H1 (cell line): Measurements from ENCODE around the gene PCNX4. TPM values are rescaled to one million over a fixed set of nuclear protein-coding genes. Genes with fewer than 3 reads are reported as not detected.

Source experiments
- CTCF ChIA-PET: fragments of 300-600 bp; sonication (Branson Sonifier 250); formaldehyde crosslinking; loops from one replicate; lab custom pipeline; 2021; ENCODE audit not compliant: partially characterized antibody; lab: Charles Lee
- POLR2A ChIA-PET: fragments of 300-600 bp; sonication (Branson Sonifier 250); formaldehyde crosslinking; loops from one replicate; lab custom pipeline; 2021; ENCODE audit warnings: inconsistent platforms; ENCODE audit not compliant: partially characterized antibody; lab: Charles Lee
- DNase-seq, 2 experiments: peaks; one replicate each; pipeline versions ENCODE4 v3.0.0 to v3.0.0-alpha.2; 2010 to 2022; ENCODE audit warnings: low spot score in 2 of 2, low read depth in 1 of 2, mixed read lengths in 1 of 2
- FAIRE-seq: peaks from 2 replicates; lab custom pipeline; 2011; peaks lifted over from hg19 to GRCh38; lab: Jason Lieb, UNC
- H2AFZ ChIP-seq: 2 replicates; pipeline ENCODE4 v1.8.1; 2012; ENCODE audit warnings: low read length, inconsistent platforms
- H2AK5ac ChIP-seq: 2 replicates; pipeline ENCODE4 v1.6.1; 2013; ENCODE audit warnings: low read depth, low read length
- H2BK120ac ChIP-seq: replicated peaks from 2 replicates; pipeline ENCODE3; 2013; ENCODE audit warnings: low read depth, low read length, inconsistent platforms
- H2BK12ac ChIP-seq: 2 replicates; pipeline ENCODE4 v1.6.1; 2013; ENCODE audit warnings: low read depth, low read length
- H2BK15ac ChIP-seq: 2 replicates; pipeline ENCODE4 v1.6.1; 2013; ENCODE audit warnings: low read length
- H2BK20ac ChIP-seq: 2 replicates; pipeline ENCODE4 v1.6.1; 2013; ENCODE audit warnings: low read length
- H2BK5ac ChIP-seq: 2 replicates; pipeline ENCODE4 v1.6.1; 2013; ENCODE audit warnings: low read depth, low read length
- H3K14ac ChIP-seq: 2 replicates; pipeline ENCODE4 v1.6.1; 2013; ENCODE audit warnings: inconsistent platforms; ENCODE audit not compliant: insufficient read length
- H3K18ac ChIP-seq: 2 replicates; pipeline ENCODE4 v1.6.1; 2013; ENCODE audit warnings: low read length; ENCODE audit errors: extremely low read depth
- H3K23ac ChIP-seq: 2 replicates; pipeline ENCODE4 v1.6.1; 2013; ENCODE audit warnings: inconsistent platforms; ENCODE audit not compliant: insufficient read length
- H3K23me2 ChIP-seq: 2 replicates; pipeline ENCODE4 v1.6.1; 2013; ENCODE audit warnings: low read depth, low read length
- H3K27ac ChIP-seq: 2 replicates; pipeline ENCODE4 v1.6.1; 2011; ENCODE audit warnings: low read depth, low read length, inconsistent platforms
- H3K27me3 ChIP-seq, 4 experiments: replicated peaks in 1 of 4; 1 replicate in 1 of 4; 2 replicates in 3 of 4; pipeline versions ENCODE4 v1.6.1 to v1.8.1; 2011 to 2013; ENCODE audit warnings: low read length in 3 of 4, mild to moderate bottlenecking in 3 of 4, inconsistent platforms in 2 of 4, mixed read lengths in 2 of 4, moderate library complexity in 1 of 4; ENCODE audit not compliant: control insufficient read depth in 3 of 4, insufficient read depth in 3 of 4; ENCODE audit errors: extremely low read depth in 1 of 4
- H3K36me3 ChIP-seq, 4 experiments: 2 replicates each; pipeline versions ENCODE4 v1.6.1 to v1.8.1; 2011 to 2013; ENCODE audit warnings: mild to moderate bottlenecking in 4 of 4, low read length in 3 of 4, moderate library complexity in 2 of 4, control low read depth in 1 of 4, inconsistent platforms in 1 of 4; ENCODE audit not compliant: insufficient read depth in 4 of 4, control insufficient read depth in 2 of 4
- H3K4ac ChIP-seq: replicated peaks from 2 replicates; pipeline ENCODE3; 2013; ENCODE audit warnings: low read length, low read depth, mixed read lengths, inconsistent platforms; ENCODE audit not compliant: insufficient read length
- H3K4me1 ChIP-seq, 4 experiments: replicated peaks in 1 of 4; 1 replicate in 1 of 4; 2 replicates in 3 of 4; pipeline versions ENCODE4 v1.6.1 to v1.8.1; 2011 to 2013; ENCODE audit warnings: low read length in 3 of 4, inconsistent platforms in 2 of 4, mixed read lengths in 1 of 4; ENCODE audit not compliant: insufficient read depth in 4 of 4, control insufficient read depth in 3 of 4
- H3K4me2 ChIP-seq, 2 experiments: 2 replicates each; pipeline versions ENCODE4 v1.6.1 to v1.8.1; 2011 to 2013; ENCODE audit warnings: low read depth in 2 of 2, low read length in 2 of 2, control low read depth in 1 of 2, inconsistent platforms in 1 of 2, mild to moderate bottlenecking in 1 of 2; ENCODE audit not compliant: insufficient read depth in 1 of 2
- H3K4me3 ChIP-seq, 4 experiments: fragments of 200-600, 300-600 bp in 1 of 4; sonication (generic), shearing (Covaris generic), sonication (Bioruptor Twin) in 1 of 4; 2 replicates each; pipeline versions ENCODE4 v1.5.1 to v1.8.1; 2011 to 2016; ENCODE audit warnings: low read length in 4 of 4, low read depth in 3 of 4, control low read depth in 2 of 4, inconsistent platforms in 2 of 4, mild to moderate bottlenecking in 2 of 4, mixed read lengths in 1 of 4, moderate library complexity in 1 of 4; ENCODE audit not compliant: insufficient read depth in 2 of 4; ENCODE audit errors: extremely low read depth in 1 of 4
- H3K56ac ChIP-seq: replicated peaks from 2 replicates; pipeline ENCODE3; 2013; ENCODE audit warnings: low read depth, mild to moderate bottlenecking, mixed read lengths, low read length, inconsistent platforms; ENCODE audit not compliant: insufficient read length
- H3K79me1 ChIP-seq: 2 replicates; pipeline ENCODE4 v1.6.1; 2013; ENCODE audit warnings: low read depth, low read length, control low read depth
- H3K79me2 ChIP-seq, 2 experiments: 2 replicates each; pipeline versions ENCODE4 v1.6.1 to v1.8.1; 2012 to 2013; ENCODE audit warnings: low read length in 2 of 2, mild to moderate bottlenecking in 2 of 2, inconsistent platforms in 1 of 2; ENCODE audit not compliant: insufficient read depth in 2 of 2, control insufficient read depth in 1 of 2
- H3K9ac ChIP-seq, 4 experiments: replicated peaks in 1 of 4; 1 replicate in 1 of 4; 2 replicates in 3 of 4; pipeline versions ENCODE4 v1.6.1 to v1.8.1; 2011 to 2013; ENCODE audit warnings: low read depth in 3 of 4, low read length in 3 of 4, control low read depth in 2 of 4, mild to moderate bottlenecking in 2 of 4, moderate library complexity in 2 of 4, inconsistent platforms in 1 of 4; ENCODE audit errors: extremely low read depth in 1 of 4
- H3K9me3 ChIP-seq, 2 experiments: 2 replicates each; pipeline versions ENCODE4 v1.6.1 to v1.8.1; 2012 to 2013; ENCODE audit warnings: mild to moderate bottlenecking in 2 of 2, moderate library complexity in 2 of 2, control low read depth in 1 of 2, inconsistent platforms in 1 of 2, low read depth in 1 of 2, low read length in 1 of 2, mixed read lengths in 1 of 2; ENCODE audit not compliant: insufficient read depth in 2 of 2
- H4K20me1 ChIP-seq, 2 experiments: replicated peaks in 1 of 2; 2 replicates each; pipeline versions ENCODE3 to v1.8.1; 2011 to 2013; ENCODE audit warnings: inconsistent platforms in 2 of 2, low read length in 2 of 2, mild to moderate bottlenecking in 1 of 2; ENCODE audit not compliant: insufficient read depth in 2 of 2, control insufficient read depth in 1 of 2
- H4K5ac ChIP-seq: 2 replicates; pipeline ENCODE4 v1.6.1; 2013; ENCODE audit warnings: low read length, low read depth, mixed read lengths, inconsistent platforms; ENCODE audit not compliant: insufficient read length
- H4K8ac ChIP-seq: 2 replicates; pipeline ENCODE4 v1.8.0; 2013; ENCODE audit warnings: mild to moderate bottlenecking, moderate library complexity, low read length, inconsistent platforms; ENCODE audit not compliant: insufficient read depth; ENCODE audit errors: extremely low read depth
- H4K91ac ChIP-seq: replicated peaks from 2 replicates; pipeline ENCODE3; 2013; ENCODE audit warnings: low read length, mixed read lengths, inconsistent platforms; ENCODE audit not compliant: insufficient read length
- BRCA1 ChIP-seq: IDR thresholded peaks from 2 replicates; pipeline ENCODE4 v1.6.1; 2012; ENCODE audit warnings: low read depth, low read length, improper control_type of control experiment
- E2F6 ChIP-seq: IDR thresholded peaks from 2 replicates; pipeline ENCODE4 v1.6.1; 2012; ENCODE audit warnings: inconsistent platforms
- EP300 ChIP-seq, 2 experiments: IDR thresholded peaks; 1 replicate in 1 of 2; 2 replicates in 1 of 2; pipeline ENCODE4 v1.6.1; 2011 to 2012; ENCODE audit warnings: low read depth in 2 of 2, low read length in 2 of 2, mild to moderate bottlenecking in 2 of 2, borderline replicate concordance in 1 of 2, inconsistent platforms in 1 of 2, moderate library complexity in 1 of 2
- GTF2F1 ChIP-seq: IDR thresholded peaks from 2 replicates; pipeline ENCODE4 v1.6.1; 2012; ENCODE audit warnings: low read depth, low read length, improper control_type of control experiment, borderline replicate concordance
- MAFK ChIP-seq: IDR thresholded peaks from 2 replicates; pipeline ENCODE4 v1.6.1; 2012; ENCODE audit warnings: low read depth, mild to moderate bottlenecking, improper control_type of control experiment, low read length
- NANOG ChIP-seq: IDR thresholded peaks from 2 replicates; pipeline ENCODE4 v1.6.1; 2011; ENCODE audit warnings: low read length, low read depth, mild to moderate bottlenecking, inconsistent platforms; ENCODE audit not compliant: insufficient read depth, poor library complexity, severe bottlenecking
- SIN3A ChIP-seq, 2 experiments: IDR thresholded peaks in 1 of 2; conservative IDR thresholded peaks in 1 of 2; 2 replicates each; pipeline ENCODE4 v1.6.1; 2011 to 2012; ENCODE audit warnings: low read length in 2 of 2, improper control_type of control experiment in 1 of 2, low read depth in 1 of 2, mild to moderate bottlenecking in 1 of 2
- SIX5 ChIP-seq: IDR thresholded peaks from 2 replicates; pipeline ENCODE4 v1.6.1; 2011; ENCODE audit warnings: mild to moderate bottlenecking, low read depth, low read length
- YY1 ChIP-seq: IDR thresholded peaks from 2 replicates; pipeline ENCODE4 v1.6.1; 2011; ENCODE audit warnings: low read depth, mild to moderate bottlenecking, low read length
- WGBS, 2 experiments: shearing (Covaris generic) in 1 of 2; methylation state at CpG; one replicate each; pipeline versions ENCODE4 v1.1.6 to v1.1.7; 2013 to 2015; ENCODE audit warnings: low lambda C conversion rate in 2 of 2, mixed read lengths in 2 of 2, inconsistent platforms in 1 of 2, low coverage in 1 of 2, missing lambda C conversion rate in 1 of 2; ENCODE audit not compliant: insufficient replicate concordance in 2 of 2, insufficient coverage in 1 of 2, insufficient read length in 1 of 2; ENCODE audit errors: extremely low coverage in 1 of 2, missing lambda C conversion rate in 1 of 2; 5-methylcytosine and 5-hydroxymethylcytosine counted together
- polyA plus RNA-seq, 7 experiments: library from polyadenylated mRNA; depleted of rRNA in 3 of 7; stranded (reverse) in 5 of 7; unstranded in 2 of 7; fragments of >200 nt in 5 of 7; fragments of 200-250 nt in 2 of 7; gene quantifications; 1 replicate in 5 of 7; 2 replicates in 1 of 7; 4 replicates in 1 of 7; pipeline versions ENCODE4 v1.2.1 to v1.2.3, GENCODE V29; 2011 to 2013; ENCODE audit warnings: missing spikeins in 2 of 7, mixed read lengths in 2 of 7
- total RNA-seq: library from RNA; stranded (reverse); fragmentation: NEBNext Ultra II Directional; extraction: Animal tissue kit (Norgen Biotek cat#: 25700); gene quantifications from 2 replicates; pipeline ENCODE4 v1.2.1, GENCODE V29; 2021

Gene PCNX4
- total and polyA plus RNA-seq, 2 of the 8 experiments (the other 6 are each of a cell fraction or from before 2014, with no cell fraction given) = 28.4 to 35.5 TPM

GRCh38 chr14:60169722-60170121, 78.0 kb downstream of the PCNX4 start:
- no peak overlapping the region for H2AK5ac ChIP-seq
- 83% methylated on average over 3 of the region's 3 CpGs; no CpG with 5 or more reads in 1 of the 2 experiments for WGBS, 2 experiments
- no peak overlapping the region for H2BK15ac ChIP-seq
- H3K23me2 ChIP-seq = peaks cover 1% of the 10 kb centered on the region; the same call in 1 of the 2 replicates
- H4K8ac ChIP-seq = no peak overlapping the region
- no peak overlapping the region for H3K4ac ChIP-seq
- H2AFZ ChIP-seq = no peak overlapping the region
- H2BK5ac ChIP-seq = no peak overlapping the region
- no peaks in the 10 kb centered on the region for H3K36me3 ChIP-seq
- H3K9ac ChIP-seq = no peak overlapping the region
- no peak overlapping the region for H2BK20ac ChIP-seq
- H3K18ac ChIP-seq = no peak overlapping the region
- ChIA-PET POLR2A (no interaction called here), CTCF (interaction anchor here (1.4 to 2.1 kb wide), 2 partner anchors 15 to 205 kb away, joined by 4 to 6 read pairs; no protein-coding TSS in a partner anchor)
- TF ChIP-seq GTF2F1 (no peak), BRCA1 (no peak), NANOG (no peak), SIX5 (no peak), YY1 (no peak), SIN3A (conservative IDR thresholded peaks at IDR 0.05 in 1 of 2, IDR thresholded peaks at IDR 0.05 in 1 of 2; ENCODE audit: low read depth in 1 of 2, low read length in 2 of 2) (no peak), E2F6 (no peak), MAFK (no peak), EP300 (IDR thresholded peaks at IDR 0.05; ENCODE audit: borderline replicate concordance in 1 of 2, low read depth in 2 of 2, low read length in 2 of 2) (no peak)
- H3K79me2 ChIP-seq = no peaks in the 10 kb centered on the region
- 0 out of 4 replicates have a peak, but pooled peaks cover 0 to 3% of the 10 kb centered on the region in 2 experiments for H3K9me3 ChIP-seq
- no peak overlapping the region for H2BK120ac ChIP-seq
- no peaks in the 10 kb centered on the region for H4K20me1 ChIP-seq
- no peak overlapping the region for H4K91ac ChIP-seq
- no peak overlapping the region for H3K56ac ChIP-seq
- H3K4me1 ChIP-seq = peaks cover 0 to 3% (median 0%) of the 10 kb centered on the region in 4 experiments; a peak in 1 of 7 replicates
- H3K23ac ChIP-seq = no peak overlapping the region
- no peaks in the 10 kb centered on the region; a peak in 2 of 7 replicates for H3K27me3 ChIP-seq
- no peak overlapping the region for H4K5ac ChIP-seq
- no peak overlapping the region for H3K14ac ChIP-seq
- no peak overlapping the region for H3K27ac ChIP-seq
- DNase-seq (no peak), FAIRE-seq (no peak)
- no peak overlapping the region for H3K4me3 ChIP-seq
- no peaks in the 10 kb centered on the region for H3K79me1 ChIP-seq
- no peak overlapping the region for H2BK12ac ChIP-seq
- H3K4me2 ChIP-seq = no peak overlapping the region
